IPS DF 4.7 (cell line): Measurements from ENCODE around the gene NEUROD4.

Source experiments
- DNase-seq: peaks from one replicate; pipeline ENCODE4 v3.0.0-alpha.2; 2013; ENCODE audit warnings: low spot score; ENCODE audit errors: extremely low read depth

The NEUROD4 gene

GRCh38 chr12:55058776-55059175, 39.0 kb downstream of the NEUROD4 start:
- no peak for DNase-seq

- no peak for DNase-seq
Measured at GRCh38 chr12:55060470-55060869, 40.7 kb downstream of the NEUROD4 start.

- no peak for DNase-seq
Measured at GRCh38 chr12:55061024-55061423, 41.2 kb downstream of the NEUROD4 start.

GRCh38 chr12:55063291-55063690, 43.5 kb downstream of the NEUROD4 start:
- no peak for DNase-seq

GRCh38 chr12:55065535-55065934, 45.8 kb downstream of the NEUROD4 start:
- DNase-seq, result no peak

GRCh38 chr12:55067701-55068100, 47.9 kb downstream of the NEUROD4 start:
- no peak for DNase-seq

GRCh38 chr12:55068416-55069010, 48.7 kb downstream of the NEUROD4 start:
- peak; percentile 90 for DNase-seq

- no peak for DNase-seq
Measured at GRCh38 chr12:55072083-55072482, 52.3 kb downstream of the NEUROD4 start.

- DNase-seq, result no peak
Measured at GRCh38 chr12:55073043-55074022, 53.6 kb downstream of the NEUROD4 start.

GRCh38 chr12:55074806-55075205, 55.0 kb downstream of the NEUROD4 start:
- no peak for DNase-seq
